Stimulated activated CD8-positive, alpha-beta memory T cell treated with anti-CD3 and anti-CD28 coated beads, Interleukin-15, amount 100 ng/mL, for 1 hour (primary cell): ENCODE measurements around the gene CDH4.

Source experiments
- DNase-seq: peaks from one replicate; pipeline ENCODE4 v3.0.0-alpha.2; 2020; ENCODE audit warnings: low read depth

Gene CDH4

GRCh38 chr20:61736001-61736635 lies 484.1 kb downstream of the CDH4 start:
- DNase-seq, result no peak

GRCh38 chr20:61736751-61737310 lies 484.8 kb downstream of the CDH4 start:
- no peak for DNase-seq

- DNase-seq, result no peak
Observed at GRCh38 chr20:61737346-61737745, 485.3 kb downstream of the CDH4 start.

DNA sequence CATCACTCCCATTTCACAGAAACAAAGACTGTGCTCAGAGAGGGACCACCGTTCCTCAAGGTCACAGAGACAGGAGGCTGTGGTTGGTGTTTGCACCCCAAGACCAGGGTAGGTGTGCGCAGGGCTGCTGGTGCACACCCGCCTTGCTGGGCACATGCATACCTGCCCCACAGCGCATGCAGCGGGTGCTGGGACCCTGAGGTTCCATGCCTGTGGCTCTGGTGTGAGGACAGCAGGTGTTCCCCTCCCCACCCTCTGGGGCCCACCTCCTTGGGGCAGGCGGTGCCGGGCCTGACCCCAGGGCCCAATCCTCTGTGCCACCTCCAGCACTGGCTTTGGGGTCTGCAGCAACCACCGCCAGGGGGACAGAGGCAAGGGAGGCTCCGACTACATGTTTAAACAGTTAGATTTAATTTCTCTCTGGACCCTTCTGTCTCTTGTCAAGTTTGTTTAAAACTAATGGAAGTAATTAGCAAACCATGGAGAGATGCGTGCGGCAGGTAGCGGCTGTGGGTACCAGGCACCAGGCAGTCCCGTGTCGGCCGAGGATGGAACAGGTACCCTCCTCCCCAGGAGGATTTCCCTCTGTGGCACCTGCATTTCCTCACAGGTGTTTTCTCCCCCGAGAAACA lies 485.9 kb downstream of the CDH4 start:
- DNase-seq, result no peak

- DNase-seq, result no peak
Observed at GRCh38 chr20:61738601-61739069, 486.6 kb downstream of the CDH4 start.

DNA sequence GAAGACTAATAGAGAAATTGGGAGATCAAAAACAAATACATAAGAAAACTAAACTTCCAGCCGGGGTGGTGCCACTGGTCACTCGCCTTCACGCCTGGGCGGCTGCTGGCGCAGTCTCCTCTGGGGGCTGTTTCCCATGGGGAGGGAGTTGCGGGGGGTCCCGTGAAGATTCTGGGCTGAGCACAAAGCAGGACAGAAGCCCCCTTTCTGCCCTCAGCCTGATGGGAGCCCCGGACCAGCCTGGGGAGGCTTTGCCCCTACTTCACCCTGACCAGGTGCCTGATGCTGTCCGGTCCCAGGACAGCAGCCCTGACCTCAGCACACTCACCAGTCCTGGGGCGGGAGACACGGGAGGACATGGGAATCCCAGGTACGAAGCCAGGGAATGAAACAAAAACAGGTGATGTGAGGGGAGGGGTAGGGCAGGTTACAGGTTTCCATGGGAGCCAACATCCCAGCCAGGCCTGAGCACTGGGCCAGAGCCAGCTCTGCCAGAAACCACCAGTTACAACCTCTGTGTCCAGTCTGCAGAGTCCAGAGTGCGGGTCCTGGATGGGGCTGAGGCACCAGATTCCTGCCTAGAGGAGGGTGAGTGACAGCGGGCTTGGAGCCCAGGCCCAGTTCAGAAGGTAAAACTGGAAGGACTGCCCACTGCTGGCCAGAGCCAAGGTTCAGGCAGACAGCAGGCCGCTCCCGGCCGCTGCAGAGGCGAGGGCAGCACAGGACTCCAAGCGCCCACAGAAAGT lies 487.2 kb downstream of the CDH4 start:
- DNase-seq, result no peak

GRCh38 chr20:61739832-61740118 lies 487.7 kb downstream of the CDH4 start:
- no peak for DNase-seq

- no peak for DNase-seq
Observed at GRCh38 chr20:61742097-61742825, 490.2 kb downstream of the CDH4 start.

DNA sequence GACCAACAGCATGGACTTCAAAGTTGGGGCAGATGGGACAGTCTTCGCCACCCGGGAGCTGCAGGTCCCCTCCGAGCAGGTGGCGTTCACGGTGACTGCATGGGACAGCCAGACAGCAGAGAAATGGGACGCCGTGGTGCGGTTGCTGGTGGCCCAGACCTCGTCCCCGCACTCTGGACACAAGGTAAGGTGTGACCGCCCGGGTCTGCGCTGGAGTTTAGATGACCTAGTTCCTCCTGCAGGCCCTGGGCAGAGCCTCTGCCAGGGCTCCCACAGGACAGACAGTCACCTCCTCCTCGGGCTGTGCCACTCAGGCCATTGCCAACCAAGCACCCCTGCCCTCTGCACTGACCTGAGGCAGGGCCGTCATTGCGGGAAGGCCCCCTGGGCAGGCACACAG lies 491.5 kb downstream of the CDH4 start:
- no peak for DNase-seq

GRCh38 chr20:61744691-61745396 lies 492.8 kb downstream of the CDH4 start:
- DNase-seq, result no peak

- DNase-seq, result no peak
Observed at GRCh38 chr20:61745397-61746146, 493.5 kb downstream of the CDH4 start.

- no peak for DNase-seq
Observed at GRCh38 chr20:61746147-61746646, 494.1 kb downstream of the CDH4 start.

DNA sequence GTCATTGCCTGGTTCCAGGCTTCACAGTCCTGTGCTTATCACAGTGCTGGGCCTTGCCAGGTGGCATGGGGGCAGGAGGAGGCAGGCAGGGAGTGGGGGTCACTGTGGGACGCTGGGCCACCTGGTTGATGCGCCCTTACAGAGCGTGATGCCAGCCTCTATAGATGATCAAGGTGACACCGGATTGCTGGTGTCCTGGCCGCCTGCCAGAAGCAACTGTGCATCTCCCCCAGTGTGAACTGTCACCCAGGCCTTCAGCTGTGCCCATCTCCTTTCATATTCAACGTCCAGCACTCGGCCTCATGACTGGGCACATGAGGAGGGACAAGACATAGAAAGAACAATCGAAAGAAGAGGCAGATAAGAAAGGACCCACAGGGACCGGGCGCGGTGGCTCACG lies 494.7 kb downstream of the CDH4 start:
- no peak for DNase-seq

DNA sequence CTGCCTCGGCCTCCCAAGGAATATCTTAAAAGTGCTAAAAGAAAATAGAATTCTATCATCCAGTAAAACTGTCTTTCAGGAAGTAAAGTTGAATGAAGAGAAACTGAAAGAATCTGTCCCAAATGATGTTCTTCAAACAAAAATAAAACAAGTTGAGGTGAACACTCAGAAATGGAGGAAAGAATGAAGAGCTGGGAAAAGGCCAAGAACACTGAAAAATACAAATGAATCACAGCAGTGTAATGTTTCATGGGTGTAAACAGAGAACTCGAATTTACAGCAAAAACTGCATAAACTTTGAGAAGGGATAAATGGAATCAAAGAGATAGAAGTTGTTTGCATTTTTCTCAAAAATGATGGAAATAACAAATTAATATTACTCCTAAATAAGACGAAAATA lies 496.3 kb downstream of the CDH4 start:
- DNase-seq, result no peak

GRCh38 chr20:61749406-61750075 lies 497.5 kb downstream of the CDH4 start:
- DNase-seq, result no peak

DNA sequence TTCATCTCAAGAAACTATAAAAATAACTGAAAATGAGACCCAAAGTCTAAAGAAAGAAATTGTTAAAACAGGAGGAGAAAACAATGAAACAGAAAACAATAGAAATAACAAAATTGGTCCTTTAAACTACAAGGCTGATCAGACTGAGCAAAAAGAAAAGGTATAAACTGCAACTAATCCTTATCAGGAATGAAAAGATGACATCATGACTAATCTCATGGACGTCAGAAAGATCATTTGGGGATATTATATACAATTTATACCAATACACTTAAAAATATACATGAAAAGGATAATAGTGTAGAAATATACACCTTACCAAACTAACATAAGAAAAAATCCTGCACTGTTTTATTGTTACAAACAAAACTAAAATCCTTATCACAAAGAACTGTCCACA lies 498.0 kb downstream of the CDH4 start:
- DNase-seq, result no peak

GRCh38 chr20:61752576-61752975 lies 500.5 kb downstream of the CDH4 start:
- no peak for DNase-seq

DNA sequence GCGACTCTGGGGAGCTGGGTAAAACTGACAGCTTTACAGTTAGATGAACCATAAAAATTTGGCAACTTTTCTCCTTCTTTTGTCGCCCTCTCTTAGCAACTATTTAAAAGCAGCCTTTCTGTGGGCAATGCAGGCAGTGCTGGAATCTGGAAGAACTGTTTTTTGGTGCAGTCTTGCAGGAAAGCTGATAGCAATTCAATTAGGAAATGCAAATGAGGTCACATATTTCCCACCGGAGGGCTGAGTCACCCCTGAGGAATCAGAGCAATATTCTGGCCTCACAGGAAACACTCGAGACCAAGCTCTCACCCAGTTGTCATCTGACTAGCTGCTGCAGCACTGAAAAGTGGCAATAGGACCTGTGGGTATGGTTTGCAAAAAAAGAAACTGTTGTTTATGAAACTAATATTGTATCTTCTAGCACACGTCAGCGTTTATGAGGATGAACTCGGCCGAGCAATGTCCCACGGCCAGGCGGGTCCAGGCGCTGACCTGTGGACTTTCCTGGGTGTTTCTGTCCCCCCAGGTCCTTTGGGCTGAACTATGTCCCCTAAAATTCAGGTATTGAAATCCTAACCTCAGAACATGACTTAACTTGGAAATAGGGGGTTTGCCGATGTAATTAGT lies 501.4 kb downstream of the CDH4 start:
- DNase-seq, result no peak

DNA sequence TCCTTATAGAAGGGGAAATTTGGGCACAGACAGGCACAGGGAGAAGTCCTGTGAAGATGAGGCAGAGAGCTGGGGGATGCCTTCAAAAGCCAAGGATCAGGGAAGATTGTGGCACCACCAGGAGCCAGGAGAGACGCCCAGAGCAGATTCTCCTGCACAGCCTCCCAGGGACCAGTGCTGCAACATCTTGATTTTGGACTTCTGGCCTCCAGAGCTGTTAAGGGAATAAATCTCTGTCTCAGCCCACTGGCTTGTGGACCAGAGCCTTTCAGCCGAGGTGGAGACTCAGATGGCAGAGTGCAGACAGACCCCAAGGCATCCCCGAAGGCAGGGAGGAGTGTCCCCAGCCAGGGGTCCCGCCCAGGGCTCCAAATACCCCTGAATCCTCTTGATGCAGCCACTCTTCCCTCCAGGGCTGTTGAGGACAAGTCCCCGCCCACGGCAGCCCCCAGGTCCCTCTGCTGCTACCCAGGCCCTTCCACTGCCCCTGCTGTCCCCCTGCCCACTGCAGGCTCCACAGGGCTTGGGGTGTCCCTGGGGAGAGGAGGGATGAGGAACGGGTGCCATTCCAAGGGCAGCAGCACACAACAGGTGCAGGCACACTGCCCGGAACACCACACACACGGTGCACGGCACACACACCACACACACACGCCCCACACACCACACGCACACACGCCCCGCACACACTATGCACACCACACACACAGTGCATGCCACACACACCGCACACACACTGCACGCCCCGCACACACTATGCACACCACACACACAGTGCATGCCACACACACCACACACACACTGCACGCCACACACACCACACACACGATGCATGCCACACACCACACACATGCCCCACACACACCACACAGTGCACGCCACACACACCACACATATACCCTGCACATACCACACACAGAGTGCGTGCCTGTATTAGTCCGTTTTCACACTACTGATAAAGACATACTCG lies 502.2 kb downstream of the CDH4 start:
- DNase-seq, result no peak
